DOHH2 (cell line): ENCODE data around the gene MTFMT.

Experiments used
- CTCF ChIP-seq: fragments of 200-600 bp; sonication (generic); IDR thresholded peaks from one replicate; pipeline ENCODE4 v1.5.1; 2014; ENCODE audit warnings: antibody characterized with exemption, mild to moderate bottlenecking, low read depth, low read length; ENCODE audit not compliant: poor library complexity, severe bottlenecking
- EZH2phosphoT487 ChIP-seq: fragments of 200-600 bp; sonication (generic); IDR thresholded peaks from 2 replicates; pipeline ENCODE4 v1.6.1; 2017; ENCODE audit warnings: borderline replicate concordance, mild to moderate bottlenecking, antibody characterized with exemption, low read length, moderate library complexity, mixed read lengths

GRCh38 chr15:65066001-65066634 lies 36.7 kb upstream of the MTFMT start:
- TF ChIP-seq CTCF (no peak), EZH2phosphoT487 (no peak)
